H1 (cell line): ENCODE measurements around the gene IPO9. TPM values are rescaled to one million over a fixed set of nuclear protein-coding genes. Genes with fewer than 3 reads are reported as not detected.

Source experiments
- FOSL1 ChIP-seq: IDR thresholded peaks from 2 replicates; pipeline ENCODE4 v1.6.1; 2011; ENCODE audit warnings: mild to moderate bottlenecking, low read depth, low read length, moderate library complexity; ENCODE audit not compliant: insufficient read depth
- RFX5 ChIP-seq: IDR thresholded peaks from 2 replicates; pipeline ENCODE4 v1.6.1; 2011; ENCODE audit warnings: low read depth, low read length, improper control_type of control experiment, borderline replicate concordance
- SIRT6 ChIP-seq: IDR thresholded peaks from one replicate; pipeline ENCODE4 v1.7.1; 2012; ENCODE audit warnings: low read length, inconsistent platforms
- SP4 ChIP-seq: IDR thresholded peaks from 2 replicates; pipeline ENCODE4 v1.6.1; 2012; ENCODE audit warnings: low read length, inconsistent platforms
- SUZ12 ChIP-seq: fragments of 200-600 bp; sonication (generic); IDR thresholded peaks from 2 replicates; pipeline ENCODE4 v1.6.1; 2012; ENCODE audit warnings: mild to moderate bottlenecking, inconsistent platforms, low read length, moderate library complexity, mixed read lengths
- TAF7 ChIP-seq: optimal IDR thresholded peaks from 2 replicates; pipeline ENCODE3; 2011; ENCODE audit warnings: low read depth, mild to moderate bottlenecking, inconsistent platforms, low read length, moderate library complexity, borderline replicate concordance
- TBP ChIP-seq: IDR thresholded peaks from 2 replicates; pipeline ENCODE4 v1.6.1; 2011; ENCODE audit warnings: low read depth, low read length, improper control_type of control experiment
- polyA plus RNA-seq, 7 experiments: library from polyadenylated mRNA; depleted of rRNA in 3 of 7; stranded (reverse) in 5 of 7; unstranded in 2 of 7; fragments of >200 nt in 5 of 7; fragments of 200-250 nt in 2 of 7; gene quantifications; 1 replicate in 5 of 7; 2 replicates in 1 of 7; 4 replicates in 1 of 7; pipeline versions ENCODE4 v1.2.1 to v1.2.3, GENCODE V29; 2011 to 2013; ENCODE audit warnings: missing spikeins in 2 of 7, mixed read lengths in 2 of 7
- total RNA-seq: library from RNA; stranded (reverse); fragmentation: NEBNext Ultra II Directional; extraction: Animal tissue kit (Norgen Biotek cat#: 25700); gene quantifications from 2 replicates; pipeline ENCODE4 v1.2.1, GENCODE V29; 2021

Gene IPO9
- total and polyA plus RNA-seq, 2 of the 8 experiments (the other 6 are each of a cell fraction or from before 2014, with no cell fraction given): 61.0 to 122 TPM

- TF ChIP-seq TAF7 (no peak), FOSL1 (no peak), TBP (no peak), SP4 (no peak), SUZ12 (no peak), RFX5 (no peak), SIRT6 (no peak)
Measured at GRCh38 chr1:201840490-201840889, 11.5 kb downstream of the IPO9 start (continued).
